HG03280 (cell line): ENCODE data around the gene NMS.

ENCODE experiments used
- ATAC-seq: cut with Tn5 transposase; IDR thresholded peaks from one replicate; pipeline ENCODE4 v1.9.1; 2021; ENCODE audit warnings: mild to moderate bottlenecking, moderate library complexity; ENCODE audit not compliant: unreplicated experiment

Gene NMS

DNA sequence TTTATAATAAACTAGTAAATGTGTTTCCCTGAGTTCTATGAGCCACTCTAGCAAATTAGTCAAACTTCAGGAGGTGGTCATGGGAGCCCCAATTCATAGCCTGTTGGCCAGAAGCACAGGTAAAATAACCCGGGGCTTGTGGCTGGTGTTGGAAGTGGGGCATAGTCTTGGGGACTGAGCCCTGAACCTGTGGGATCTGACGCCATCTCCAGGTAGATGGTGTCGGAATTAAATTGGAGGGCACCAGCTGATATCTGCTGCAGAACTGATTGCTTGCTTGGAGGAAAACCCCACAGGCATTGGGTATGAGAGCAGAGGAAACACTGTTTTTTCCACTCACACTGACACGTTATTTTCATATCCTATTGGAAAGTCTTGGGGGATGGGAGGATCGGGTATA, 14.1 kb downstream of the NMS start:
- no peak for ATAC-seq

DNA sequence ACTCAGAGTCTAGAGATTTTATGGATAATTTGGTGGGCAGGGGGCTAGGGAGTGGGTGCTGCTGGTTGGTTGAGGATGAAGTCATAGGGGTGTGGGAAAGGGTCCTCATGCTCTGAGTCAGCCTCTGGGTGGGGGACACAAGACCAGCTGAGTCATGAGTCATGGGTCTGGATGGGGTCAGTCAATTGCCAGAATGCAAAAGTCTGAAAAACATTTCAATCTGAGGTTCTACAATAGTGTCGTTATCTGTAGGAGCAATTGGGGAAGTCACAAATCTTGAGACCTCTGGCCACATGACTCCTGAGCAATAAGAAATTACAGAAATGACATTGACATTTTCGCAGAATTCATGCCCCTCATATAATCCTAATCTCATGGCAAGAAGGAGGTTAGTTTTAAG, 15.1 kb downstream of the NMS start:
- ATAC-seq, result no peak

DNA sequence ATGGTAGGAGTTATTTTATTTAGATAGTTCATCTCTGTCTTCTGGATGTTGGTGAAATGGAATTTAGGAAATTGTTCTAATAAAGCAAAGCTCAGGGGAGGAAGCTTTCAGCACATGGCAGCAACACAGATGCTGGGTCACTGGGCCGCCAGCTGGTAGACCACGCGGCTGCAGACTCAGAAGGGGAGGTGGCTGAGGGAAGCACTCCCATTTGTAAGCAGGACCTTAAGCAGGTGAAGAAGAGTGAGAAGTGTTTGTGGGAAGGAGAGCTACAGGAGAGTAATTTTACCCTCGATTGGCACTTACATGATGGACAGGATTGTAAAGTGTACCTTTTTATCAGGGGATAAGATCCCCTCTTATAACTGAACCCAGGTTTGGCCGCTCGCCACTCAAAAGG, 24.4 kb downstream of the NMS start:
- no peak for ATAC-seq

DNA sequence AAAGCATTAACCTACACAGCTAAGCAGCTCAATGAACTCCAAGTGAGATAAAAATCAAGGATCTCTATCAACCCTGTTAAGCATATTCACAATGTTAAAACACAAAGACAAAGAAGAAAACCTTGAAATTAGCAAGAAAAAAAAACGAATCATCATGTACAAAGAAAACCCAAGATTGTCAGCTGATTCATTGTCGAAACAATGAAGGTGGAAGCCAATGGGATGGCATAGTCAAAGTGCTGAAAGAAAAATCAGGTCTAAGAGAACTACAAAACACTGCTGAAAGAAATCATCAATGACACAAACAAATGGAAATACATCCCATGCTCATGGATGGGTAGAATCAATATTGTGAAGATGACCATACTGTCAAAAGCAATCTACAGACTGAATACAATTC, 32.5 kb downstream of the NMS start:
- ATAC-seq, result no peak

DNA sequence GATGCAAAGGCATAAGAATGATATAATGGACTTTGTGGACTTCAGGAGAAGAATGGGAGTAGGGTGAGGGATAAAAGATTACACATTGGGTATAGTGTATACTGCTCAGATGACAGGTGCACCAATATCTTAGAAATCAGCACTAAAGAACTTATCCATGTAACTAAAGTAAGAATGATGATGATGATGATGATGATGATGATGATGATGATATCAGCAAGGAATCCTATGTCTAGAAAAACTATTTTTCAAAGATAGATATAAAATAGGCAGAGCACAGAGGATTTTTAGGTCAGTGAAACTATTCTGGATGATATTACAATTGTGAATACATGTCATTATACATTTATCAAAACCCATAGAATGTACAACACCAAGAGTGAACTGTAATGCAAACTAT, 34.3 kb downstream of the NMS start:
- no peak for ATAC-seq

DNA sequence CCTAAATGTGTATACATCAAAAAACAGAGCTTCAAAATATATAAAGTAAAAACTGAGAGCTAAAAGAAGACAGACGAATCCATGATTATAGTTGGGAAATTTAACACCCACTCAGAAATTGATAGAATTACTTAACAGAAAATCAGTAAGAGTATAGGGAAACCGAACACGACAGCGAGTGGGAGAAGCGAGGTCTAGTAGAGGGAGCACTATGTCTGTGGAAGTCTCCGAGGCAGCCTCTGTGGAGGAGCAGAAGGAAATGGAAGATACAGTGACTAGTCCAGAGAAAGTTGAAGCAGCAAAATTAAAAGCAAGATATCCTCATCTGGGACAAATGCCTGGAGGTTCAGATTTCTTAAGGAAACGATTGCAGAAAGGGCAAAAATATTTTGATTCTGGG, 38.8 kb downstream of the NMS start:
- ATAC-seq, result no peak

DNA sequence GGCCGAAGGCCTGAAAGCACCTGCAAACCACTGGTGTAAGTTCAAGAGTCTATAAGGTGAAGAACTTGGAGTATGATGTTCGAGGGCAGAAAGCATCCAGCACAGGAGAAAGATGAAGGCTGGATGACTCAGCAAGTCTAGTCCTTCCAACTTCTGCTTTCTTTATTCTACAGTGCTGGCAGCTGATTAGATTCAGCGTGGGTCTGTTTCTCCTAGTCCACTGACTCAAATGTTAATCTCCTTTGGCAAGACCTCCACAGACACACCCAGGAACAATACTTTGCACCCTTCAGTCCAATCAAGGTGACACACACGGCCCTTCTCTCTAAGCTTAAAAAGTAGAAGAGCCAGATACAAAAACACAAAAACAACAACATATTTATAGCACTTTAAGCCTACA, 43.4 kb downstream of the NMS start:
- ATAC-seq, result no peak

DNA sequence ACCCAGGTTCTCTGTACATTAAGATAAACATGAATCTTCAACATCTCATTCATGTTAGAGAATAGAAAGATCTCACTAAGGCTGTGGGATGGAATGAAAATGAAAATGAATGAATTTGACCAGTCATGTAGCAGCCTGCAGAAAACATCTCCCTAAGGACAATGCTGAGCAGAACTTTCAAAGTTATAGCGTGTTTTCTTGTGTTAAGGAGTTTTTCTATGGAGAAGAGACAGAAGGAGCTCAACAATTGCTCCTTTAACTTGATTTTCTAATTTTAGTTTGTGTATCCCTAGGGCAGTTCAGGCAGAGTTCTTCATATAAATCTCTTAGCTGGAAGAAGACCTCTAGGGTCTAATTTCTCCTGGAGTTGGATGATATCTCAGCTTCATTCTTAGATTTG, 47.3 kb downstream of the NMS start:
- ATAC-seq, result no peak

DNA sequence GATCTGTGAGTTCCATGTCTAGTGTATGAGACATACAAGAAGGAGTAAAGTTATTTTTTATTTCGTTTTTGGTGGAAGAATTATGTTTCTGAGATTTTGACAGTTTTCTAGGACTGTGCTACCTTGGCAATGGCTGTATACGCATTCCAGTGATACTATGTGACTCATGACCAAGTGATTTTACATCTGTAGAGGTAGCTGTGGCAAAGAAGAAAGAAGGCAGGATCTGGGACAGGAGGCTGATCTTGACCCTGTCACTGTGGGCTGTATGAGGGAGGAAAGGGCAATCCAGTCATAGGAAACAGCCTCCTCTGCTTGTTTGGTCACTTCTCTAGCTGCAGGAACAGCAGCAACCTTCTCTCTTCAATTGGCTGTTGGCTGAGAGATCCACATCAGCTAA, 48.5 kb downstream of the NMS start:
- ATAC-seq, result no peak

DNA sequence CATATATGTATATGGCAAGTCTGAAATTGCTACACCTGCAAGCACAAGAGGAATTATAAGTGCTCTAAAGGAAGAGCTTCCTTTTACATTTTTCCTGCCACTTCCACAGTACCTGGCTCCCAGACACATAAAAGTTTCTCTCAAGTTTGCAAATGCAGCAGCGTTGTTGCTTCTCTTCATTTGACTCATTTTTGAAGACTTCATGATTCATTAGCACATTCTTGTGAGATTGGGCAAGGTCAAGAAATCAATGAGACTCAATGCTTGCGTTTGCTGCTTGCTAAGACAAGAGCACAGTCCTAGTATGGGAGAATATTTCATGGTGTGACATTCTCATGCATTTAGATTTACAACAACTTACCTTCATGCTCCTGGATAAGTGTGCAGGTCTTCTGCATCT, 49.9 kb downstream of the NMS start:
- no peak for ATAC-seq

DNA sequence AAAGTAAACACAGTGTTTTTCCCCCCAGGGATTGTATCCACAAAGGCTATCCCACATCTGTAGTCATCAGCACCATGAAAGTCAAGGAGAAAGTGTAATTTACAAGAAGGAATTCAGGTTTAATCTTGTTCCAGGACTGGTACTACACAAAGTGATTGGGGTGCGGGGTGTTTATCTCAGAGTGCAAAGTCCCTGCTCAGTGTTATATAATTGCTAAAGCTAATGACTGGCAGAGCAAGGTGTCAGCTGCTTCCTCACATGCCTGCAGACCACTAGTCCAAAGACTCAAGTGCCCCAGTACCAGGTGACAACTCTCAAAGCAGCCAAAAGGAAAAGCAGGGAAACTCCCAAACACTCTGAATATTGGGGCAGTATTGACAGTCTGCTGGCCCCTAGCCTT, 52.1 kb downstream of the NMS start:
- ATAC-seq, result no peak

DNA sequence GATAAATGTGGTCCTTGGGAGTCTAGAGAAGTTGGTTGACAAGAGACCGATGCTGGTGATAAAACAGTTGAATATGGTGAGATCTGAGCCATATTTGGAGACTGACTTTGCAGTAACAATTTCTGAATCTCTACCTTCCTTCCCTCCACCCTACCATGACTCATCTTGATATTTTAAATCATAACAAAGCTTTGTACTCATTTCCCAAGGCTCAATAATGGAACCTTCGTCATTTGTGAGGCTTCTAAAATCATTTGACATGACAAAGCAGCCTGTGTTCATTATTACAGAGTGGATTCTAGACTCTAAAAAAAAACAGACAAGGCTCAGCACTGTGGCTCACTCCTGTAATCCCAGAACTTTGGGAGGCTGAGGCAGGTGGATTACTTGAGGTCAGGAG, 54.0 kb downstream of the NMS start:
- ATAC-seq, result no peak

DNA sequence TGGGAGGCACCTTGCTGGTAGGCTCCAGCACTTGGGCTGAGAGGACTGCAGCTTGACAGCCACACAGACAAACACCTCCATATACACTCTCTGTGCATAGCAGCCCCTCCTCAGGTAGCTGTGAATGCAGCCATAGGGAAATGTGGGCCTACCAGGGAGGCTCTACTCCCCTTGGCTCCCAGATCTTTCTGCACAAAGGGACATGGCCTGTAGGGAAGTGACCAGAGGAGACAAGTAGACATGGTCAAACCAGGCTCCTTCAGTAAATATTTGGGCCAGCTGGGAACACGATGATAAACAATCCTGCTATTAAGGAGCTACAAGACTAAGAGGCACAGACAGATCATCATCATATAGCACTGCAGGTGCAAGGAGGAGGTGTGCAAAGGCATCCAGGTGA, 56.6 kb downstream of the NMS start:
- no peak for ATAC-seq

DNA sequence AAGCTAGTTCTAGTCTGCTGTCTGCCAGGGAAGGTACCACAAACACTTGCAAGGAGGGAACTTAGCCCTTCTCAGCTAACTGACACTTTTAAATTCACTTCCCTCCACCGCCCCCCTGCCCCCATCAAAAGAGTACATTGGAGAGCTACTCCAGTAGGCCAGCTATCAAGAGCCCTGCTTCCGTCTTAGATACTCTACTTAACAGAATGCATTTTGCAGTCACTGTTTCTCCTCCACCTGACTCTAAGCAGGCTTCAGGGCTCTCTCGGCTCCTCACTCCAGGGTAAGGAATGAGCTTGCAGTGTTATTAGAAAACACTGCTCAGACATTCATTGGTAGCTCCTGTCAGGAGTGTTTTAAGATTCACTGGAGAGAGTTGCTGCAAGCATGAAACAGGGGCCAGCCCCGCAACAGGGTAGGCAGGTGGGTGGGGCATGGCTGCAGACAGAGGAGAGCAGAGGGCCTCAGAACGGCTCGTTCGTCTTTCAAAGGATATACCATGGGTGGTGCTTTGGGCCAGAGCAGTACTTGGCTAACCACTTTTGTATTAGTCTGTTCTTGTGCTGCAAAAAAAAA, 57.2 kb downstream of the NMS start:
- no peak for ATAC-seq

DNA sequence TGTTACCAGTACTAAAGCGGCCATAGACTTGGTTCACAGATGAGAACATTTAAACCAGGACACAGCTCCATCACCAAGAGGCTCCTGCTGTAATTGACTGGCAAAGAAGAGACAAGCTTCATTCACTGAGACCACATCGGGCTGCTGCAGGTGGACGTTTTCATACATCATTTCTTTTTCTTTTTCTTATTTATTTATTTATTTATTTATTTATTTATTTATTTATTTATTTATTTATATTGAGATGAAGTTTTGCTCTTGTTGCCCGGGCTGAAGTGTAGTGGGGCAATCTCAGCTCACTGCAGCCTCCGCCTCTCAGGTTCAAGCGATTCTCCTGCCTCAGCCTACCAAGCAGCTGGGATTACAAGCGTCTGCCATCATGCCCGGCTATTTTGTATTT, 58.9 kb downstream of the NMS start:
- ATAC-seq, result no peak

DNA sequence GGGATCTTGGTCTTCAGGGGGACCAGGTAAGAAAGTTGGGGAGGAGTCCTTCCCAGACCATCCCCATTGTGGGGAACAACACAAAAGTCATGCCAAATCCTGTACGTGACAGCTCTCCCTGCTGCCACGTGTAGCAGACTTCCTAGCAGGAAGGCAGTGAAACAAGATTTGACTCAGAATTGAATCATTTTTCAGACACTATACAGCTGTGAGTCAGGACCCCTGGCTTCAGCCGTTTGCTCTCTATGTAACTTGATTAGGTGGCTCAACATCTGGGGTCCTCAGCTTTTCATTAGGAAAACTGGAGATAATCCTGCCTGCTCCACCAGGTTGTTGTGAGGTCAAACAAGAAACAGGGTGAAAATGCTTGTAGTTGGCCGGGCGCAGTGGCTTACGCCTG, 59.6 kb downstream of the NMS start:
- no peak for ATAC-seq
